ENCODE measurements around the gene MPZL3. TPM values are rescaled to one million over a fixed set of nuclear protein-coding genes. Genes with fewer than 3 reads are reported as not detected.

The MPZL3 gene
- polyA plus RNA-seq, 1 of the 3 experiments (the other 2 are of a cell fraction): 0.38 TPM

GRCh38 chr11:118207079-118207478 is 45.1 kb downstream of the MPZL3 start:
- ChIA-PET CTCF (interaction anchor here (0.6 kb wide), 1 partner anchor 190 kb away, joined by 3 read pairs; no protein-coding TSS in a partner anchor), POLR2A (no interaction called here)
- H3K27ac ChIP-seq (ENCODE audit: low read depth in 2 of 2, low read length in 1 of 2): no peak overlapping the region
- 1% methylated on average over 2 of the region's 2 CpGs for WGBS (ENCODE audit: low lambda C conversion rate)
- H3K9me3 ChIP-seq: no peaks in the 10 kb centered on the region
- H2AFZ ChIP-seq (ENCODE audit: low read depth): no peak overlapping the region
- H3K4me2 ChIP-seq: no peak overlapping the region
- no peak overlapping the region for H3K9ac ChIP-seq
- H3K36me3 ChIP-seq (replicated peaks in 1 of 2; ENCODE audit: control insufficient read depth in 1 of 2, insufficient read depth in 2 of 2, low read length in 1 of 2): no peaks in the 10 kb centered on the region
- no peaks in the 10 kb centered on the region for H3F3A ChIP-seq (replicated peaks; ENCODE audit: insufficient read depth)
- no peak overlapping the region for H3K4me3 ChIP-seq (ENCODE audit: low read depth in 2 of 2, low read length in 1 of 2)
- H3K79me2 ChIP-seq (ENCODE audit: insufficient read depth): no peaks in the 10 kb centered on the region
- no peak for DNase-seq
- TF ChIP-seq EP300 (IDR thresholded peaks at IDR 0.05; ENCODE audit: borderline replicate concordance in 1 of 2, low read depth in 1 of 2, low read length in 1 of 2) (no peak), SMC3 (IDR thresholded peaks at IDR 0.05; ENCODE audit: low read depth, low read length) (no peak)
- H3K4me1 ChIP-seq (ENCODE audit: control insufficient read depth in 1 of 2, insufficient read depth in 2 of 2, low read depth in 1 of 2, low read length in 1 of 2): no peaks in the 10 kb centered on the region
- H4K20me1 ChIP-seq (ENCODE audit: insufficient read depth): no peaks in the 10 kb centered on the region
- H3K27me3 ChIP-seq (ENCODE audit: insufficient read depth): peaks cover 38% of the 10 kb centered on the region; the same call in 1 of the 2 replicates
- H3K9me2 ChIP-seq: no peaks in the 10 kb centered on the region

GRCh38 chr11:118206391-118207031 is 45.7 kb downstream of the MPZL3 start:
- H3K4me1 ChIP-seq (ENCODE audit: control insufficient read depth in 1 of 2, insufficient read depth in 2 of 2, low read depth in 1 of 2, low read length in 1 of 2): no peaks in the 10 kb centered on the region
- H3K9me3 ChIP-seq: no peaks in the 10 kb centered on the region
- H3K79me2 ChIP-seq (ENCODE audit: insufficient read depth): no peaks in the 10 kb centered on the region
- no peak for TF ChIP-seq RAD21 (IDR thresholded peaks at IDR 0.05; ENCODE audit: low read length)
- H3K36me3 ChIP-seq (replicated peaks in 1 of 2; ENCODE audit: control insufficient read depth in 1 of 2, insufficient read depth in 2 of 2, low read length in 1 of 2): no peaks in the 10 kb centered on the region
- H2AFZ ChIP-seq (ENCODE audit: low read depth): no peak overlapping the region
- H3K4me2 ChIP-seq: no peak overlapping the region
- H3K9ac ChIP-seq: no peak overlapping the region
- H4K20me1 ChIP-seq (ENCODE audit: insufficient read depth): no peaks in the 10 kb centered on the region
- DNase-seq: no peak
- POLR2A ChIA-PET: no interaction called here
- H3K9me2 ChIP-seq: no peaks in the 10 kb centered on the region
- CTCF ChIA-PET: interaction anchor here (0.6 kb wide), 1 partner anchor 191 kb away, joined by 3 read pairs; no protein-coding TSS in a partner anchor
- H3K27me3 ChIP-seq (ENCODE audit: insufficient read depth): peaks cover 33% of the 10 kb centered on the region; the same call in 1 of the 2 replicates
- H3K4me3 ChIP-seq (ENCODE audit: low read depth in 2 of 2, low read length in 1 of 2): no peak overlapping the region
- H3K27ac ChIP-seq (ENCODE audit: low read depth in 2 of 2, low read length in 1 of 2): no peak overlapping the region
- no peaks in the 10 kb centered on the region for H3F3A ChIP-seq (replicated peaks; ENCODE audit: insufficient read depth)
- WGBS (ENCODE audit: low lambda C conversion rate): 3% methylated on average over 1 of the region's 1 CpG

GRCh38 chr11:118205606-118206378 is 46.4 kb downstream of the MPZL3 start:
- no peak overlapping the region for H3K4me3 ChIP-seq (ENCODE audit: low read depth in 2 of 2, low read length in 1 of 2)
- H3K36me3 ChIP-seq (replicated peaks in 1 of 2; ENCODE audit: control insufficient read depth in 1 of 2, insufficient read depth in 2 of 2, low read length in 1 of 2): no peaks in the 10 kb centered on the region
- H3K4me1 ChIP-seq (ENCODE audit: control insufficient read depth in 1 of 2, insufficient read depth in 2 of 2, low read depth in 1 of 2, low read length in 1 of 2): no peaks in the 10 kb centered on the region
- DNase-seq: no peak
- H3K9ac ChIP-seq: no peak overlapping the region
- H3F3A ChIP-seq (replicated peaks; ENCODE audit: insufficient read depth): no peaks in the 10 kb centered on the region
- no peak overlapping the region for H3K4me2 ChIP-seq
- H3K79me2 ChIP-seq (ENCODE audit: insufficient read depth): no peaks in the 10 kb centered on the region
- no peaks in the 10 kb centered on the region for H3K9me2 ChIP-seq
- H2AFZ ChIP-seq (ENCODE audit: low read depth): no peak overlapping the region
- 38% methylated on average over 9 of the region's 9 CpGs for WGBS (ENCODE audit: low lambda C conversion rate)
- peaks cover 31% of the 10 kb centered on the region; the same call in 1 of the 2 replicates for H3K27me3 ChIP-seq (ENCODE audit: insufficient read depth)
- no peak overlapping the region for H3K27ac ChIP-seq (ENCODE audit: low read depth in 2 of 2, low read length in 1 of 2)
- no peaks in the 10 kb centered on the region for H4K20me1 ChIP-seq (ENCODE audit: insufficient read depth)
- CTCF ChIA-PET: no interaction called here
- no peaks in the 10 kb centered on the region for H3K9me3 ChIP-seq
- POLR2A ChIA-PET: no interaction called here
- TF ChIP-seq FOXM1 (IDR thresholded peaks at IDR 0.05; ENCODE audit: low read depth): no peak
- no peak for TF ChIP-seq SMC3 (IDR thresholded peaks at IDR 0.05; ENCODE audit: low read depth, low read length)
- TF ChIP-seq FOXJ3 (CRISPR knock-in tag; IDR thresholded peaks at IDR 0.05): no peak
- TF ChIP-seq PBX3 (IDR thresholded peaks at IDR 0.05): no peak
- no peak for TF ChIP-seq CTCF (IDR thresholded peaks at IDR 0.05)
- TF ChIP-seq ZBTB33 (IDR thresholded peaks at IDR 0.05; ENCODE audit: borderline replicate concordance, low read depth): no peak
- no peak for TF ChIP-seq NRF1 (IDR thresholded peaks at IDR 0.05; ENCODE audit: low read depth, low read length)
- no peak for TF ChIP-seq RAD21 (IDR thresholded peaks at IDR 0.05; ENCODE audit: low read length)
- TF ChIP-seq CHD2 (IDR thresholded peaks at IDR 0.05; ENCODE audit: low read length, partially characterized antibody): no peak
- TF ChIP-seq USF2 (IDR thresholded peaks at IDR 0.05; ENCODE audit: borderline replicate concordance, low read depth, low read length): no peak
- TF ChIP-seq EP300 (IDR thresholded peaks at IDR 0.05; ENCODE audit: borderline replicate concordance in 1 of 2, low read depth in 1 of 2, low read length in 1 of 2): no peak
- no peak for TF ChIP-seq YY1 (IDR thresholded peaks at IDR 0.05; ENCODE audit: low read depth)
- no peak for TF ChIP-seq MXI1 (IDR thresholded peaks at IDR 0.05; ENCODE audit: low read depth, low read length)

Data from SK-N-SH (cell line).